ENCODE results near the gene PRADC1.
"Not testable (repeated sequence)": the region's sequence is repeated elsewhere in the genome, so short reads cannot be mapped to it uniquely, and the experiment has no call there.

Gene PRADC1

DNA sequence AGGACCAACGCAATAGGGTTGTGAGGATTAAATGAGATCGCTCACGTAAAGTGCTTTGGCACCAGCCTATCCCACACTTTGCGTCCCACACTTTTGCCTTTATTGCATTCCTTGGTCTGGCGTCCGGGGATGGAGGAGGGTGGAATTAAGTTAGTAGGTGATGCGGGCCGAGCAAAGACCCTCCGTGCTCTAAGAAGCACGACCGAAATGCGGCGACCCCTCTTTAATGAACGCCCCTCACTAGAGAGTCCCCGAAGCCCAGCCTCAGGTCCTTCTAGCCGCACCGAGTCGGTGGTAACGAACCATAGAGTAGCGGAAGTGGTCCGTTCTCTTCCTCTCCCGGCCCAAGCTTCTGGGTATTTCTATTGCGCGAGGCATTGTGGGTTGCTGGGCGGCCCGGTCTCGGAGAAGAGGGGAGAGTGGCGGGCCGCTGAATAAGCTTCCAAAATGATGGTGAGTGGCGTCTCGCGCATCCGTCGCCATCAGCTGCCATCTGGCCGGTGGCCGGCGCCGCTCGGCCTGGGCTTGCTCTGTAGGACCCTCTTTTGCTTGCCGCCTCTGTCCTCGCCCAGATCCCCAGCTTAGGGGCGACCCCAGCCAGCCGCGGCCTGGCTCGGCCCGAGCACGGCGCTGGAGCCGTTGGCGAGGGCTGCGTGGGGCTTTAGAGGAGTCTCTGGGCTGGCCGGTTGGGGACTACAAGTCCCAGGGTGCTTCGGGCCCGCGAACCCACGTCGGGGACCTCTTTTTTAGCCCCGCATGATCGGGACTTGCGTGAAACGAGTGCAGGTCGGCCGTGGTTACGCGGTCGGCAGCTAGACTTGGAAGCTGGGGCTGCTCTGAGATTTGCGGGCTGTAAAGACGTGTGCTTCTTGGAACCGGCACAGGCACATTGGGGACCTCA is 1.1 kb upstream of the PRADC1 start, which contains the start of gene CCT7:
TSS of gene CCT7 (plus strand) at position 377 of the 901 bp plus-strand sequence. CDS start at position 448, 71 bp downstream.
- DNase-seq, result peak; percentile 88

DNA sequence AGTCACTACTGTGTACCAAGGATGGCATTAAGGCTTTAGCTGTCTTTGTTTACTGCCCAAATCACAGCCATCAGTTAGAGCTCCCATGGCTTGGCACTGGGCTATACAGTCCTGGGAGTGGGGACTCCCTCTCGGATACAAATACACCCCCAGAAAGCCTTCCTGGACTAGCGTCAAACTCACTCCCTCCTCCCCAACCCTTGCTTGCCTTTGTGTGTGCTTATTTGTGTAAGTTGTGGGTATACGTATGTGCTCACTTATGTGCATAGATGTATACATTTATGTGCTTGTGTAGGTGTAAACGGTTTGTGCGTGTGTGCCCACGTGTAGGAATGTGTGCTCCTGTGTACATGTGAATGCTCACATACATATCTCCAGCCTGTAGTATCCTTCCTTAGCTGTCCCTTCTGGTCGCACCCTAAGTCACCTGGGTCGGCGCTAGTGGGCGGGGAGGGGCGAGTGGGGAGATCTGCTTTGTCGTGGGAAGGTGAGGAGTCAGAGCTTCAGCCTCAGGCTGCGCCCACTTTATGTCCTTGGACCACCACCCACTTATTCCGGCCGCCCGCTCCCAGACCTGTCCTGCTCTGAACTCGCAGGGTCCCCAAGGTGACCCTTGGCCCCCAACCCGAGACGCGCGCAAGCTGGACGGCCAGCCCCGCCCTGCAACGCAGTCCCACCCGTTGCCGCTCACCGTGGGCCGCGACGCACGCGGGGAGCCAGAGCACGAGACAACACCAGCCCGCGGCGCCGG is 461 bp downstream of the PRADC1 start:
- DNase-seq, result no peak

DNA sequence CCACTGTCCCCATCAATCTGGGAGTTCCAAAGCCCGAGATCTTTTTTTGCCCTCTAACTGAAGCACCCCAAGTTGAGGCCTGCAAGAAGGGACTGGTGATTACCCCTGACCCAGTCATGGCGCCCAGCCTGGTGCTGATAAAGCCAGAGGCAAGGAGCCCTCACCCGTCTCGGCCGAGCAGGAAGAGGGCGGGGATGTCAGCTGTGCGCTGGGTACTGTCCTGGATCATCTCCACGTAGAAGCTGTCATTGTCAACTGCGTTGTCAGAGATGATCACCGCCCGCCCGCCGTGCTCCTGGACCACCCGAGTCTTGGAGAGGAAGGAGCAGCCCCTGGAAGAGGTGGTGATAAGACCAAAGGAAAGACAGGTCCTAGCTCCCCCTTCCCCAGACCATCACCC is 4.4 kb downstream of the PRADC1 start:
- no peak for DNase-seq

DNA sequence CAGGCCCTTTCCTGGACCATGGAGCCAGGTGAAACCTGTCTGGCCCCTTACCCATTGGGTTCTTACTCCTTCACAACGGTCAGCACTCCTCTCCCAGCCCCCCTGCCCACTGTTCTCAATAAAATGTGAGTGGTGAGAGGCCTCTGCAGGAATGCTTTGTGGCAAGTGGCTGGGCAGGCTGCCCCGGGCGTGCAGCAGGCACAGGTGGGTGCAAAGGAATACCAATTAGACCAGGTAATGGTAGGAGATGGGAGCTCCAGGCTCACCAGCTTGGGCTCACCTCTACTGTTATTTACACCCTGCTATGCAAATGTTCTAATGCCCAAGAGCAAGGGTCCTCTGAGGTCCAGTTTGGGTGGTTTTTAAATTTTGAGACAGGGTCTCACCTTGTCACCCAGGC is 6.0 kb downstream of the PRADC1 start:
- no peak for DNase-seq

DNA sequence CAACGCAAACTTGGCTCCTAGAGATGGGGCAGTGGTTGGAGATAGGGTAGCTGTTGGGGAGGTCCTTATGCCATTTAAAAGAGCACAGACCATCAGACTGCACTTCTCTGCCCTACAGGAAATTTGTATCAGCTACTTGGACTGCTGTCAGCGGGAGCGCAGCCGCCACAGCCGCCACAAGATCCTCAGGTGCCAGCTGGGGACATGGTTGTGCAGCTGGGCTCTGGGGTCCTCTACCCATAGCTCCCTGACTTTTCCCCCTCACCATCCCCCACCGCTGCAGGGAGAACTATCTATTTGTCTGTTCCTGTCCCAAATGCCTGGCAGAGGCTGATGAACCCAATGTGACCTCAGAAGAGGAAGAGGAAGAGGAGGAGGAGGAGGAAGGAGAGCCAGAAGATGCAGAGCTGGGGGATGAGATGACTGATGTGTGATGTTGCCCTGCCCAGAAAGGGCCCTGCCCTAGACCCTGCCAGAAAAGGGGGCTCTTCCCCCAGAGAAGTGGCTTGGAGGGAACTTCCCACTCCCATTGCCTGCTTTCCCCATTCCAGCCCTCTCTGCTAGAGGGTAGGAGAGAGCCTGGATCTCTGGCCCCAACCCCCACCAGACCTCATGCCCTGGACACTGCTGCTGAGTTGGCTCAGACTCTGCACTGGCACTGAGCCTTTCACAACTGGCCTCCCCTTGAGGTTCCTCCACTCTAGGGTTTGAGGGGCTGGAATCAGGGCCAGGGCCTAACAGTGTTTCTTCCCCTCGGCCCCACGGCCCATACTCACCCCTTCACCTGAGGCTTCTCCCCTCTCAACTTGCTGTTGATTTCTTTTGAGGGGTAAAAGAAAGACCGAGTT is 7.3 kb downstream of the PRADC1 start:
- DNase-seq, result no peak

DNA sequence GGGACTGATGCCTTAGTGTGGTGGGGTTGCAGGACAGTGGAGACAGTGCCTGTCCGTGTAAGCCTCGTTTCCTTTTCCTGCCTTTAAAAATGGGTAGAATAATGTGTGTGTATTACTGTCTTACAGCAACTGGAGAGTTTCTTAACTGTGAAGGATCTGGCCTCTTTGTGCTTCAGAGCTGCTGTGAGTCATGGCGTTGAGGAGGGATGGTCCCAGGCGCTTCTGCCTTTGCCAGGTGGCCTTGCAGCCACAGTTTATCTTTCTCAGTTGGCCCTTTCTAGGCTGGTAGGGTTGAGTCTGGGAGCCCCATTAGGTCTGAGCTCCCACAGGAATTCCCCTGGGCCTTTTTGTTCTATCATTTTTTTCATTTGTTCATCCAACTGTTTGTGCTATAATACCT is 9.2 kb downstream of the PRADC1 start:
- no peak for DNase-seq

DNA sequence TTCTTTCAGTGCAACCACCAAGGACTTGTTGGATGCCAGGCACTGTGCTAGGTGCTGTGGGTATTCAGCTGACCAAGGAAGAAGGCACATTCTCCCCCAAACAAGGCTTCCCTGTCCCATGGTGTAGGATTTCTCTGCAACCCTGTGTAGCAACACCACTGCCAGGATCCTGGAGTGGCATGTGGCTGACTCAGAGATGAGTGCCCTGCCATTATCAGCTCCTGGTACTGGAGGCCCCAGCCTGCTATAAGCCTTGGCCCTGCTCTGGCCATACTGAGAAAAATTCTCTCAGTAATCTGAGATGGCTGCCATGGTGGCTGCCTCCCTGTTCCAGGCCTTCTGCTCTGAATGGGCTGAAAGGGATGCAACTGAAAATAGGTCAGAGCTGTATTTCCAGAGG is 14.7 kb downstream of the PRADC1 start:
- no peak for DNase-seq

DNA sequence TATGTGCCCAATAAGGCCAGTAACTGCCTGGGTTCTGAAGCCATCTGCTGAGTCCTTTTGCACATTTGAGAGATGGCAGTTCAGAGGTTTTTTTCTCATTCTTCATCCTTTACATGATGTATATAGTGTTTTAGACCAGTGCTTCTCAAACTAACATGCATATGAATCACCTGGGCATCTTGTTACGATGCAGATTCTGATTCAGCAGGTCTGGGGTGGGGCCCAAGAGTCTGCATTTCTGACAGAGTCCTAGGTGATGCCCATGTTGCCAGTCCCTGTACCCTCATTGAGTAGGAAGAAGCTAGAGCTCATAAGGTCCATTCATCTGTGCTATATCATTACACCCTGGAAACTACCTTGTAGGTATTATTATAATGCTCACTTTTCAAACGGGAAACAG is 15.2 kb downstream of the PRADC1 start:
- DNase-seq, result no peak

DNA sequence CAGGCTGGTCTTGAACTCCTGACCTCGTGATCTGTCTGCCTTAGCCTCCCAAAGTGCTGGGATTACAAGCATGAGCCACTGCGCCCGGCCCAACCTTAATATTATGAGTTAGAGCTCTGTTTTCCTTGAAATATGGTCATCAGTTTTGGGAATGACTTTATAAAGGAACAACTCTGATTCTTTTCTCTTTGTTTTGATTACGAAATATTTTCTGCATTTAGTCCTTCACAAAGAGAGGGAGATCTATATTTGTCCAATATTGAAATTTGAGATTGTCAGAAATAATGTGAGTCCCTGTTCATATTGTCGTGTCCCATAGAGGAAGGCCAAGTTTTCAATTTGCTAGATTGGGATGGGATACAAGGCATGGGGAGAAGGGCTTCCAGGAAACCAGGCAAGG is 15.9 kb downstream of the PRADC1 start:
- DNase-seq, result no peak

DNA sequence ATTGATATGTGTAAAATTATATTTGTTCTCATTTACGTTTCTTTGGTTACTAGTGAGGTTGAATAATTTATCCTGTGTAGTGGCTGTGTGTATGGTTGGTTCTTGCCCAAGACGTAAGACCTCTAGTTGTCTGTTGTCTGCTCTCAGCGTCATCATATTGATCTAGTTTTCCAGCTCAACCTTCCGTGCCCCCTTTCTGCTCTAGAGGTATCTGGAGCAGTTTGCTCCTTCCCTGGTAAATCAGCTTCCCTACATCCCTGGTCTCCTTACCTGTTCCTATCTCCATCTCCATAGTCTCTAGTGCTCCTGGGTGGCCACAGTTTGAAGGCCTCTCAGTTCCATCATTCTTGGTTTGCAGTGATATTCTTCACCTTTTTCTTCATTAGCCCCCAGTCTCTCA is 17.8 kb downstream of the PRADC1 start:
- DNase-seq, result no peak

DNA sequence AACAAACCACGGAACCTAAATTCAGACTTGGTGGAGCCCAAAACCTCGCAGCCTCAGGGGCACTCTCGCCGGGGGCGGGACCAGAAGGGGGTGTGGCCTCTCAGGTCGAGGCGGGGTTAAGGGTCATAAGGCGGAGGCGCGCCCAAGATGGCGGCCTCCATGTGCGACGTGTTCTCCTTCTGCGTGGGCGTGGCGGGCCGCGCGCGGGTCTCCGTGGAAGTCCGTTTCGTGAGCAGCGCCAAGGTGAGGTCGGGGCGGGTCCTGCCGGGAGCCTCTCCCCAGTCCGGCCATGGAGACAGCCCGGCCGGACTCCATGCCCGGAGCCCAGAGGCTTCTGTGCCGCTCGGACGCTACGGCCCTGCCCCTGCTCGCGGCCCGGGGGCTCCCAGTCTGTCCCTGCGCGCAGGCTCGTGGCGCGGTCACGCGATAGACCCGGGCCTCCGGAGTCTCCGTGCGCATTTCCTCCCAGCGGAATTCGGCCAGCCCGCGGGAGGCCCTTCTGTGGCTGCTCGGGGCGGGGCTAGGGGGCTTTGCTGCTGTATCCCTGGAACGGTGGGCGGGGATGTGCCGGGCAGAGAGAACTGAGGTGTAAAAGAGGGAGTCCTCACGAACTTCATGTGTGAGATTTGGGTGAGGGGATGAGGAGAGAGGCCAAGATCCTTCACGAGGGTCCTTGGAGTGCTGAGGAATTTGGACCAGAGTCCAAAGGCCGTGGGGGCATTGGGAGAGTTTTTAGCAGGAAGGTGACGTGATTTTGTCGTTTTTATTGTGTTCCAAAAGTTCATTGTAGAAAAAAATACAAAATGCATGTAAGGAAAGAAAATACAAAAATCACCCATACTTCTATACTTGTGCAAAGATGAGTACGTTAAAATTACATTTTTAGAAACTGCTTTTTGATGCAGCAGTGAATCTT is 18.7 kb downstream of the PRADC1 start, which contains the start of gene SMYD5:
TSS of gene SMYD5 (plus strand) at position 126 of the 916 bp plus-strand sequence. CDS start at position 148, 22 bp downstream.
- peak; percentile 87 for DNase-seq

DNA sequence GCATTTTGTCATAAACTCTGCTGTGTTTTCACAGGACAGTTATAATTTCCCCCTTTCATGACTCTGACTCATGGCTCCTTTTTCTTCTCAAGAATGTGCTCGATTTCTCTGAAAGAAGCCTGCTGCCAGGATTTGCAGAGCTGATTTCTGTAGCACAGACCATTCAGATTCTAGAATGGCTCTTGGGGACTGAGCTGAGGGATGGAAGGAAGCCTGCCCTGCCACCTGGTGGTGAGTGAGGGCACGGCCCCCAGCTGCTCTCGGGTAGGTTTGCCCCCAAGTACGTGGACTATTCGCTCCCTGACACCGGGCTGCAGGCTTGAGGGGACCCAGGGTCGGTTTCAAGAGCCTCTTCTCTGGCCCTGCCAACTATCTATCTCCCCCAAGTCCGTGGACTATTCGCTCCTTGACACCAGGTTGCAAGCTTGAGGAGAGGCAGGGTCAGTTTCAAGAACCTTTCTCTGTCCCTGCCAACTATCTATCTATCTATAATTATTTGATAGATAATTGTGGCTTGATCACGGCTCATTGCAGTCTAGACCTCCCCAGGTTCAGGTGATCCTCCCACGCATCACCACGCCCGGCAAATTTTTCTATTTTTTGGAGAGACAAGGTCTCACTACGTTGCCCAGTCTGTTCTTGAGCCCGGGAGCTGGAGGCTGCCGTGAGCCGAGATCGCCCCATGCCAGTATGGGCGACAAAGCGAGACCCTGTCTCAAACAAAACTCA is 20.4 kb downstream of the PRADC1 start:
- peak; percentile 64 for DNase-seq

DNA sequence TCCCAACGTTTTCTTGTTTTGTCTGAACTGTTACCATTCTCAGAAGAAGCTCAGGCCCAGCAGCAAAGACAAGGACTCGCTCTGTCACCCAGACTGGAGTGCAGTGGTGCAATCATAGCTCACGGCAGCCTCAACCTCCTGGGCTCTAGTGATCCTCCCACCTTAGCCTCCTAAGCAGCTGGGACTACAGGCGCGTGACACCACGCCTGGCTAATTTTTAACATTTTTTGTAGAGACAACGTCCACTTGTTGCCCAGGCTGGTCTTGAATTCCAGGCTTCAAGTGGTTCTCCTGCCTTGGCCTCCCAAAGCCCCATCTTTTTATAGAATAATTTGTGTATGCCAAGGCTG is 21.0 kb downstream of the PRADC1 start:
- no peak for DNase-seq

DNA sequence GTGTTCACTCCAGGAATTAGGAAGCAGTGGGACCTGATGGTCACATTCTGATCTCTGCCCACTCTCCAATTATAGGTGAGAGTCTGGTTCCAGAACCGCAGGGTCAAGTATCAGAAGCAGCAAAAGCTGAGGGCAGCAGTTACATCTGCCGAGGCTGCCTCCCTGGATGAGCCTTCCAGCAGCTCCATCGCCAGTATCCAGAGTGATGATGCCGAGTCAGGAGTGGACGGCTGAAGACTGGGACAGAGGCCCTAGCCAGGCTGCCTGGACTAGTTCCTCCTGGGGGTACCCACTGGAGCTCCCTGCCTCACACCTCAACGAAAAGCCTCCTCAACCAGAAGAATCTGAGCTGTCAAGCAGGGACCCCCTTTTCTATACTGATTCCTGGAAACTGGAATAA is 22.3 kb downstream of the PRADC1 start:
- DNase-seq, result no peak

DNA sequence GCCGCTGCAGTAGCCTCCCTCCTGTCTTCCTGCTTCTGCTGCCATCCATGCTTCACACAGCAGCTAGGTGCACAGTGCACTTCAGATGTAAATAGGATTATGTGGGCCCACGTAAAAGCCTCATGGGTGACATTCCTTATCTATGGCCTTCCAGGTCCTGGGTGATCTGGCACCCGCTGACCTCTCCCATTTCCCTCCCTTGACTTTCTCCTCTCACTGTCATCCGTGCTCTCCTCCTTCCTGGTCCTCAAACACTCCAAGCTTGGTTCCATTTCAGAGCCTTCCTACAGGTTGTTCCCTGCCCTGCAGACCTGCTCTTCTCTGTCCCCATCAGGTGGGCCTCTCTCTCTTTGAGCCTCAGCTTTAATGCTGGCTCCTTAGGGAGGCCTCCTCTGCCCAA is 23.0 kb downstream of the PRADC1 start:
- DNase-seq, result no peak

DNA sequence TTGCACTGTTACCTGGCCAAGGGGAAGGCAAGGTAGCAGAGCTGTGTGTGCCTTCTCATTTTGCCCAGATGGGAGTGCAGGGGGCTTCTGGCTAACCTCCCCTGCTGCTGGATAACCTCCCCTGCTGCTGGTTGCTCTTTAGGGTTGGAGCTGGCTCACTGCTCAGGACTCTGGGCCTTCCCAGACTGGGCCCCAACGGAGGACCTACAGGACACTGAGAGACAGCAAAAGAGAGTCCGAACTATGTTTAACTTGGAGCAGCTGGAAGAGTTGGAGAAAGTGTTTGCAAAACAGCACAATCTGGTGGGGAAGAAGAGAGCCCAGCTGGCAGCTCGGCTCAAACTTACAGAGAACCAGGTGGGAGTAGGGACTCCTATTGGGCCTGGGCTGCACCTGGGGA is 24.8 kb downstream of the PRADC1 start:
- no peak for DNase-seq

DNA sequence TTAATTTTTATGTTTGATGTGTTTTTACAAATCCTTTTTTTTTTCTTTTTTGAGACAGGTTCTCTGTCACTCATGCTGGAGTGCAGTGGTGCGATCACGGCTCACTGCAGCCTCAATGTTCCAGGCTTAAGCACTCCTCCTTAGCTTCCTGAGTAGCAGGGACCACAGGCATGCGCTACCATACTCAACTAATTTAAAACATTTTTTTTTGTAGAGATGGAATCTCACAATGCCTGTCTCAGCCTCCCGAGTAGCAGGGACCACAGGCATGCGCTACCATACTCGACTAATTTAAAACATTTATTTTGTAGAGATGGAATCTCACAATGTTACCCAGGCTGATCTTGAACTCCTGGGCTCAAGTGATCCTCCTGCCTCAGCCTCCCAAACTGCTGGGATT is 27.4 kb downstream of the PRADC1 start:
- DNase-seq, result no peak

DNA sequence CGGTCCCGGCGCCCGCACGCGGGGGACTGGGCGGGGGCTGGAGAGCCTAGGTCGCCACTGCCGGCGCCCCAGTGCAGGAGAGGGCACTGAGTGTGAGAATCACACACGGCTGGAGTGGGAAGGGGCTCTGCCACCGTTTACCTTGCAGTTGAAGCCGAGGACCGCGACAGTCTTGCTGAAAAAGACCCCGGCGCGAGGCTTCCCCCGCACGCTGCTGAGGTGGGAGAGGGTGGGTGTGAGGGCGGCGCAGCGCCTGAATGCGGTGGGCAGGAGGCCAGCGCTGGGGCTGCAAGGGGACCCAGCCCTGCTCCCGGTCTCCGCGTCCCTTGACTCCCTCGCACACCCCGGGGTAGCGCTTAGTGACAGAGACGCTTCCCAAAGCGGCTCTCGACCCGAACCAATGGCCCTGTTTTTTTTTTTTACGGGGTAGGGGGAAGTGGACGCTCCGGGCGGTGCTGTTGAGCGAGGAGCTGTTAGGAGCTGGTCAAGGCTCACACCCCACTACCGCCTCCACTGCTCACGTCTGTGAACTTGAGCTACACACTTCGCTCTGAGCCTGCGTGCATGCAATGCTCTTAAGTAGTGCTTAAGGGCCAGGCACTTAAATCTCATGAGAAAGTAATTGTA is 29.9 kb downstream of the PRADC1 start:
- DNase-seq, result no peak

DNA sequence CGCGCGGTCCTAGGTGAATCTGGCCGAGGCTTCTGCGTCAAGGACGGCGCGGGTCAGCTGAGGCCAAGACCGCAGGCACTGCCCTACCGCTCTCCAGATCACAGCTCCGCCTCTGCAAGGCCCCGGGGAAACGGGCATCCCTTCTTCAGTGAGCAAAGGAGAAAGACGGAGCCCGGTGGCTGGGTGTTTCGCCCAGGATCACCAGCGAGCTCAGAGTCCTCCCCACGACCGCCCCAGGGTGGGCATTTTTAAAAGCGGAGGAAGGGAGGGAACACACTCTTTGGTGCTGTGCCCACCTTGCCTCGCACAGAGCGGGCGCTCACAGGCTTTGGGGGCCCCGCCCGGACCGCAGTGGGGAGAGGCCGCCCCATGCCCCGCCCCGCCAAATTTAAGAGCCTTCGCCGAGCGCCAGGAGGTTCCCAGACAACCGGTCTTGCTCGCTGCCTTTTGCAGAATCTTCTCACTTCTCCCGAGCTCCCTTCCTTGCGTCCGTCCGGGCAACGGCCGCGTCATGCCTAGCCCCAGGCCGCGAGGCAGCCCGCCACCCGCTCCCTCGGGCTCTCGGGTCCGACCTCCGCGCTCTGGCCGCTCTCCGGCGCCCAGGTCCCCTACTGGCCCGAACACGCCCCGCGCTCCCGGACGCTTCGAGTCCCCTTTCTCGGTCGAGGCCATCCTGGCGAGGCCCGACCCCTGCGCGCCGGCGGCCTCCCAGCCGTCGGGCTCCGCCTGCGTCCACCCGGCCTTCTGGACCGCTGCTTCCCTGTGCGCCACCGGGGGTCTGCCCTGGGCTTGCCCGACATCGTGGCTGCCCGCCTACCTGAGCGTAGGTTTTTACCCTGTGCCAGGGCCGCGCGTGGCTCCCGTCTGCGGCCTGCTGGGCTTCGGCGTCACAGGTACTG is 30.6 kb downstream of the PRADC1 start, which contains the start of gene NOTO:
TSS of gene NOTO (plus strand) at position 419 of the 899 bp plus-strand sequence. CDS start at position 512, 93 bp downstream.
- no peak for DNase-seq

DNA sequence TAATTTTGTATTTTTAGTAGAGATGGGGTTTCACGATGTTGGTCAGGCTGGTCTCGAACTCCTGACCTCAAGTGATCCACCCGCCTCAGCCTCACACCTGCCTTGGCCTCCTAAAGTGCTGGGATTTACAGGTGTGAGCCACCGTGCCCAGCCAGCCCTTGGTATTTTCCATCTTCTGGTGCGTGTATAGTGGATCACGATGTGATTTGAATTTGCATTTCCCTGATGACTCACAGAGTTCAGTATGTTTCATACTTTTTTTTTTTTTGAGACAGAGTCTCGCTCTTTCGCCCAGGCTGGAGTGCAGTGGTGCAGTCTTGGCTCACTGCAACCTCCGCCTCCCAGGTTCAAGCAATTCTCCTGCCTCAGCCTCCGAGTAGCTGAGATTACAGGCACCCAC is 32.8 kb downstream of the PRADC1 start:
- DNase-seq, result not testable (repeated sequence)

Measured in CD4-positive, alpha-beta T cell treated with Interferon gamma for 1 hour (primary cell).